GM19468 (cell line): Measurements from ENCODE around the gene ZFYVE21.

Experiments
- ATAC-seq: cut with Tn5 transposase; IDR thresholded peaks from one replicate; pipeline ENCODE4 v1.9.1; 2021; ENCODE audit warnings: mild to moderate bottlenecking, moderate library complexity, moderate number of reproducible peaks; ENCODE audit not compliant: unreplicated experiment; ENCODE audit errors: extremely low read depth

ZFYVE21 gene

GRCh38 chr14:103690332-103690731, 25.3 kb upstream of the ZFYVE21 start:
- no peak for ATAC-seq

GRCh38 chr14:103691655-103692054, 24.0 kb upstream of the ZFYVE21 start:
- peak; percentile 51 for ATAC-seq

DNA sequence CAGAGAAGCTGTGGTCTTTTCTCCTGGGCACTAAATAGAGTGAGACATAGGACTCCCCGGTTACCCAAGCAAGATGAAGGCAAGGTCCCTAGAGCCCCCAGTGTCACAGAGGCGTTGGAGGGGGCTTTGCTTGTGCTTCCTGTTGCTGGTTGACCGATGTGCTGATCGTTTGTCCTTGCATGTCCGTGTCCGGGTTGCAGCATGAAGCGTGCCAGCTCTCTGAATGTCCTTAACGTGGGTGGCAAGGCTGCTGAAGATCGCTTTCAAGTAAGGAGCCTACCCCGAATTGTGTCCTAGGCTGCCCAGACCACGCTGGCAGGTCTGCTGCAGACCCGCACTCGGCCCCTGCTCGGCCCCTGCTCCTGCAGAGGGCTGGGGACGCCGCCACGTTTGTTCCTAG, 23.5 kb upstream of the ZFYVE21 start:
- ATAC-seq, result no peak

GRCh38 chr14:103692871-103693270, 22.7 kb upstream of the ZFYVE21 start:
- no peak for ATAC-seq

DNA sequence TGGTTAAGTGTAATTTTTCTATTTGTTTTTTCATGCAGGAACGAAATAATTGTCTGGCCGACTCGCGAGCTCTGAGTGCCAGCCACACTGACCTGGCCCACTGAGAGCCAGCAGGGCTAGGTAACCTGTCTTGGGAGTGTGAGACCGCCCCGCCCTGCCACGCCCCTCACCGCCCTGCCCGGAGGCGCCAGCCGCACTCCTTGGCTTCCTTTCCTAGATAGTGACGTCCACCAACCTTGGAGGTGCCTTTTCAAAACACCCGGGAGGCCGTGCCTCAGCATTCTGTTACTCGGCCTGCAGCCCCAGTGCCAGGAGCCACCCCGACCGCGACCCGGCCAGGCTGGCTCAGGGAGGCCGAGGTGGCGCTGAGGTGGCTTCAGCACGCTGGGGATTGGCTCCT, 22.1 kb upstream of the ZFYVE21 start:
- no peak for ATAC-seq

GRCh38 chr14:103694572-103695026, 21.0 kb upstream of the ZFYVE21 start:
- ATAC-seq, result no peak

DNA sequence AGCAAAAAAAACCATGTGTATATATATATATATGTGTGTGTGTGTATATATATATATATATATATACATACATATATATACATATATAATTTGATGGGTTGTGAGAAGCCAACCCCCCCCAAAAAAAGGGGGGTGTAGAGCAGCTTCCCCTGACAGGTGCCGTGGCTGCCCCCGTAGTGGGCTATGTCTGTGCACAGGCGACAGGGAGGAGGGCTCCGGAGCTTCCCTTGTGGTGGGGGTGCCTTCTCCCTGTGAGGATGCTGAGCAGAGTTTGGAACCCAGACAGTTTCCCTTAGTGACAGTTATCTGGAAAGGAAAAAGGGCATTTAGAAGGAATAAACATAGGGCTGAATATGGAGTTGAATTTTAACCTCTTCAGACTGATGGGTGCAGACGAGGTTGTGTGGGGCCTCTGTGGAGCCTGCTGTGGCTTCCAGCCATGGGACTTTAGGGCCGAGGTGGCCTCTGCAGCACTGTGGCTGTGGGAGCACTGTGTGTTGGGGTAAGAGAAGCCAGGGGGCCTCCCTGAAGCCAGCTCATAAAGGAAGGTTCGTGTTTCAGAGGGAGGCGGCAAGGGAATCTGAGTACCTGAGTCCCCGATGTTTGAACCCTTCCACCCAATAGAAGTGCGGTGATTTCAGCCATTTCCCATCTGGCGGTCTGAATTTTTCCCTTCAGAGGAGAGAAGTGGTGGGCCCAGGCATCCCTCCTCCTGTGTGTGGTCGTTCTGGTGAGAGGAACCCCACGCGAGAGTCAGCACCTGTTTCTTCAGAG, 20.1 kb upstream of the ZFYVE21 start:
- ATAC-seq, result no peak

- ATAC-seq, result no peak
These were observed 19.6 kb upstream of the ZFYVE21 start for GRCh38 chr14:103696070-103696402.

DNA sequence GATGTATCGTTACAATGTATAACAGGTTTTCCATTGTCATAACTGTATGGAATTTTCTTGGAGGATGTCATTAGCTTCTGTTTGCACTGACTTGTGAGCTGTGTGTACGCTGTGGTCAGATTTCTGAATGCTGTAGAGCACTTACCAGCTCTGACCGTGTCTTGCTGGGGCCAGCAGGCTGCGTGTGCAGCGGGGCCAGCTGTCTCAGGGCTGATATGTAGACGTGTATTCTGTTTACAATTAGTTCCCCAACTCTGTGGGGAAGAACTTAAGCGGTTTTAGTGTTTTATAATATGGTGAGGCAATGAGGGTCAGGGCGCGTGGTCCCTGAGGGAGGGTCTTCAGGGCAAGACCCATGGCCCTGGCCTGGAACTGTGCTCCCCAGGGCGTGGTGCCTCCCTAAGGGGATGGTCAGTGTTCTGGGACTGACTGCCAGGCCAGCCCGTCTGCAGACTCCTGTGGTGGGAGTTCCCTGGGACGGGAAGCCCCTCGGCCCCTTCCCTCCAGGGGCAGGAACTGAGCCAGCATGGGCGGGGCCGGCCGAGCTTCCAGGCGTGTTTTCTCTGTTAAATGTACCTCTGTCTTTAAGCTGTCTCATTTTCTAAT, 19.0 kb upstream of the ZFYVE21 start:
- ATAC-seq, result no peak

- ATAC-seq, result no peak
These were observed 18.4 kb upstream of the ZFYVE21 start for GRCh38 chr14:103697206-103697602.

DNA sequence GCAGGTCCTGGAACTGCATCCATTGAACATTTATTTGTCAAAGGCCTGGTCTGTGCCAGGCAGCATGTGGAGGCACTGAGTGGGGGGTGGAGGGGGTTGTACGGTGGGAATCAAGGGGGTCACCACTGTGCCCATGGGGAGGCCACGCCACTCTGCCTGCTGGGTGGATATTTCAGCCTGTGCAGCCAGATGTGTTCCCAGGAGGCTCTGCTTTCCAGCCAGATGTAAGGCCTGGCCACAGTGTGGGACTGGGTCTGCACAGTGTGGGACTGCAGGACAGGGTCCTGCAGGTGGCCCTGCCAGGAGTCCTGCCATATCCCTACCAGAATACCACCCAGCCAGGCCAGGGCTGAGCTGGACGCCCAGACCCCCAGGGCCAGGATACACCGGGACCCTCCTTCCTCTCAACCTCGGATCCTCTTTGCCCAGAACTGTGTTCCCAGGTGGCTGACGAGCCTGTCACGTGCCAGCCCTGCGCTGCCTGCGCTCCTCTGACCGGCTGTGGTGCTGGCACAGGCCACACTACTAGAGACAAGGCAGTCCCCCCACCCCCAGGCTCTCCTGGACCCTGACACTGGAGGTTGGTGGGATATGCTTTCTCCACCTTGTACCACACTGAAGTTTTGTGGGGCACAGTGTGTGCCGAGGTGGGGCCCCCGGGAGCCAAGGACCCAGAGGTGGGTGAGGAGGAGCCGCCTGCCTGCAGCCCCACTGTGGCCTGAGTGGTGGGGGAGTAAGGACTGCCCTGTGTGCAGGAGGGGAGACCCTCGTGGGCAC, 17.8 kb upstream of the ZFYVE21 start:
- no peak for ATAC-seq

DNA sequence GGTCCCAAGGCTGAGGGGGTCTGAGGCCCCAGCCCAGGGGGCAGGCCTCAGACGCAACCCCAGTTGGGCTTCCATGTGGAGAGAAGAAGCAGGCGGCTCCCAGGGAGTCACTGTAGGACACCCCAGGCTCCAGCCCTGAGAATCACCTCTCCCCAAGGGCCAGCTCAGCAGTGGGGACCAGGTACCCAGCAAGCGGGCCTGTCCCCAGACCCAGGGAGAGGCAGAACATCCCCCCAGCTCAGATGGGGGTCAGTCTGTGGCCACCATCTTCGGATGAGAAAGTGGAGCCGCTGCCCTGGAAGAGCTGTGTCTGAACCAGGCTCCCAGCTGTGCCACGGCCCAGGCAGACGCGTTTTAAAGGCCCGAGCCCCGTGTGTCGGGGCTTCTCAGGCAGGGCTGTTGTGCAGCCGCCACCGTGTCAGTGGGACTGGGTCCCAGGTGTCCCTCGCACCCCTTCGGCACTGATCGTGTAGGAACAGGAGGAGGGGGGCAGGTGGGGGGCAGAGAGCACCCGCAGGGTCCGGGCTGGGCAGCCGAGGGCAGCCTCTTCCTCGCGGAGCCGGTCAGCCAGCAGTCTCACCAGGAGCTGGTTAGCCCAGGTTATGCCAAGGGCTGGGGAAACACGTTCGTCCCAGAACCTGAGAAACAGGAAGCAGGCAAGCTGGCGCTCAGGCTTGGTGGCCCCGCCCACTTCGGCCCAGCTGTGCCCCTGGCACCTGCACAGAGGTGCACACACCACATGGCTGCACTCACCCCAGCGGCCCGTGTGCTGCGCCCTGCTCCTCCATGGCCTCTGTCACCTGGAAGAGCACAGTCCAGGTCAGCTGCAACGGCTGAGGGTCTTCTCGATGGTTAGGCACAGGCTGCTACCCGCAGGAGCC, 17.0 kb upstream of the ZFYVE21 start:
- ATAC-seq, result no peak

DNA sequence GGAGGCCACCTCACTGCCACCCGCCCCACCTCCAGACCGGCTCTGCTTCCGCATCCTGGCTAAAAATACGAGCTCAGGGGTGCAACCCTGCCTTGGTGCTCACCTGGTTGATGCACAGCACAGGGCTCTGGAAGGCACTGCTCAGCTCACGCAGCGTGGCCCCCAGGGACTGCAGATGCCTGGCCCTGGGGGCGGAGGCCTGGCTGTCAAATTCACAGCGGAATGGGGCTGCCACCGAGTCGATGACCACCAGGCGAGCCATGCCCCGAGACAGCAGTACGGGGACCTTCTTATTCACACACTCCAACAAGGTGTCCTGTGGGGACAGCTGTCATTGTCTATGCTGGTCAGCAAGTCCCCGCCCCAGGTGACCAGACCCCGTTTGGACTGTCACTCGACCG, 16.3 kb upstream of the ZFYVE21 start:
- no peak for ATAC-seq

DNA sequence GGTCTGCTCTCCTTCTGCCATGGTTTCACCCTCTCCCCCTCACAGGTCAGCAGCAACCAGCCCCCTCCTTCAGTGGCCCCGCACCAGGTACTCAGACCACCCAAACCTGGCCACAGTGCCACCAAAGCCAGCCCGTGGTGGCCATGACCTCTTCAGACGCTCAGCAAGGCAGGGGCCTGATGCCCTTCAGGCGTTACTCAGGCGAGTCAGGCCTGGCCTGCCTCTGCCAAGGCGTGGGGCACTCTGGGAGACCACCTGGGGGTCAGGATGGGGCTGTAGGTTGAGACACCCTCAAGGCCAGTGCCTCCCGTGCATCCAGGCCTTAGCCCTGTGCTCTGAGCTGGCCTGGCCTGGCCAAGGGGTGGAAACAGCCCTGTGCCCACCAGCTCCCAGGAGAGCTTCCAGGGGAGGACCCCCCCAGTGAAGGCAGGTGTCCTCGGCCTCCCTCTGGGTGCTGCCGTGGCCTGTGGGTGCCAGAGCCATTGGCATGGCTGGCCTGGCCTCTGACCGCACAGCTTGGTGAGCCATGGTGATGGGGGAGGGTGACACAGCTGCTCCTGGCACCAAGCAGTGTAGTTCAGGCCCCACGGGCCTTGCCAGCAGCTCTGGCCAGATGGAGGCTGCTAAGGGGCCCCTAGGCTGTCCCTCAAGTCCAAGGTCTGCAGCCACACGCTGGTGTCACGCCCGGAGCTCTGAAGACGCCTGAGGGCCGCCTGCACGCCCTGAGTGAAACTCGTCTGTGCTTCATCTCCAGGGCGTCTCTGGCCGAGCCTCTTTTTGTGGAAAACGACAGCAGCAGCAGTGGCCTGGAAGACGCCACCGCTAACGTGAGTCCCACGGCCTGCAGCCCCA, 15.5 kb upstream of the ZFYVE21 start:
- no peak for ATAC-seq

- no peak for ATAC-seq
These were observed 14.7 kb upstream of the ZFYVE21 start for GRCh38 chr14:103700753-103701490.

DNA sequence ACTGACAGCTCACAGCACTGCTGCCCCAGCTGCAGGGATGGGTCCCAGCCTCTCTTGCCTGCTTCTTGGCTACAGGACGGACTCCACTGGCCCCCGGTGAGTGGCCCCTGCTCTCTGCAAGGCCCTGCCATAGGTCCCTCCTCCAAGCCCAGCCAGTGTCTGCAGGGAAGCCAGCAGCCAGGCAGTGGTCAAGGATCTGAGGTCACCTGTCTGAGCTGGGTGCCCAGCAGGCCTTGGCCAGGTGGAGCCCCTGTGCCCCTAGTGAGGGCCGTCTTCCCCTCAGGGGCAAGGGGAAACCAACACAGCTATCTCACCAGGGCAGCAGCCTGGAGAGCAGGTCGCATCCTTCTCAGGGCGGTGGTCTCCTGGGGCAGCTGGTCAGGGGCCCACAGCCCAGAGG, 13.5 kb upstream of the ZFYVE21 start:
- no peak for ATAC-seq

DNA sequence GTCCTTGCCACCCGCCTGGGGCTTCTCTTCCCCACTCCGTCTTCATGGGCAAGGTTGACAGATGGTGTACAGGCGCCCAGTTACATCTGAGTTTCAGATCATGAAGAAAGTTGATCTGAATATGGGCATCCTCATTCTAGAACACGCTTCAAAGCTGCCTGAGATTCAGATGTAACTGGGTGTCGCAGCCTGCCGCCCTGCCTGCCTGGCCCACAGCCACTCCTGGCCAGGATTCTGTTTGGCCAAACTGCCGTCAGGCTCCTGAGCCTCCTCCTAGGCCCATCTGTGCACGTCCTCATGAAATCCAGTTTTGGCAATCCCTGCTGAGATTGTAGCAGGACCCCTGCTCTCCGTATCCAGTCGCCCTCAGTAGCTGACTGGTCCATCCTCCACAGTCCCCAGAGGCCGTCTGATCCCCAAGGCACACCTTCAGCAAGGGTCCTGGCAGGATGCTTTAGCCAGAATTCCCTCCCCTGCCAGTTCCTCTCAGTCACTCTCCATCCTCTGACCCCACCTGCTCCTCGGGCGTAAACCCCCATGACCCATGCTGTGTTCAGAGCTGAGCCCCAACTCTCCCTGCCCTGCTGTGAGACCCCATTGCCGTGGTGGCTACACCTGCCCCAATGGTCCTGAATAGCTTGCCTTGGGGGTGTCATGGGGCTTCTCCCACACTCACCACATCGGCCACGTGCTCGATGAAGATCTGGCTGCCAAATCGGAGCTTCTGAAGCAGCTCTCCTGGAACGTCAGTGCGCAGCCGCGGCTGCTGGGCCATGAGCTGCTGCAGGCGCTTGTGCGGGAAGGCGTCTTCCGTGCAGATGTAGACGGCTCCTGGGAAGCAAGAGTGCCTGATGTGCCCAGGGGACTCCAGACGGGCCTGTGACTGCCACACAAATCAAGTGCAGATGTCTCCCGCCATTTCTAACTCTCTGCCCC, 12.8 kb upstream of the ZFYVE21 start:
- no peak for ATAC-seq
